ENCODE results near the gene PTGES3.

DNA sequence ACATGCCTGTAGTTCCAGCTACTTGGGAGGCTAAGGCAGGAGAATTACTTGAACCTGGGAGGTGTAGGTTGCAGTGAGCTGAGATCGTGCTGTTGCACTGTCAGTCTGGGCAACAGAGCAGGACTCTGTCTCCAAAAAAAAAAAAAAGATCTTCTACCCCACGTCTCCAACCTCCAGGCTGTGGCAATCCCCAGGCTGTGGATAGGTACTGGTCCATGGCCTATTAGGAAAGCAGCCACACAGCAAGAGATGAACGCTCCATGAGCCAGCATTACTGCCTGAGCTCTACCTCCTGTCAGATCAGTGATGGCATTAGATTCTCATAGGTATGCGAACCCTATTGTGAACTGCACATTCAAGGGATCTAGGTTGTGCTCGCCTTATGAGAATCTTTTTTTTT is 6.1 kb upstream of the PTGES3 start:
- TF ChIP-seq, protein P1, sequence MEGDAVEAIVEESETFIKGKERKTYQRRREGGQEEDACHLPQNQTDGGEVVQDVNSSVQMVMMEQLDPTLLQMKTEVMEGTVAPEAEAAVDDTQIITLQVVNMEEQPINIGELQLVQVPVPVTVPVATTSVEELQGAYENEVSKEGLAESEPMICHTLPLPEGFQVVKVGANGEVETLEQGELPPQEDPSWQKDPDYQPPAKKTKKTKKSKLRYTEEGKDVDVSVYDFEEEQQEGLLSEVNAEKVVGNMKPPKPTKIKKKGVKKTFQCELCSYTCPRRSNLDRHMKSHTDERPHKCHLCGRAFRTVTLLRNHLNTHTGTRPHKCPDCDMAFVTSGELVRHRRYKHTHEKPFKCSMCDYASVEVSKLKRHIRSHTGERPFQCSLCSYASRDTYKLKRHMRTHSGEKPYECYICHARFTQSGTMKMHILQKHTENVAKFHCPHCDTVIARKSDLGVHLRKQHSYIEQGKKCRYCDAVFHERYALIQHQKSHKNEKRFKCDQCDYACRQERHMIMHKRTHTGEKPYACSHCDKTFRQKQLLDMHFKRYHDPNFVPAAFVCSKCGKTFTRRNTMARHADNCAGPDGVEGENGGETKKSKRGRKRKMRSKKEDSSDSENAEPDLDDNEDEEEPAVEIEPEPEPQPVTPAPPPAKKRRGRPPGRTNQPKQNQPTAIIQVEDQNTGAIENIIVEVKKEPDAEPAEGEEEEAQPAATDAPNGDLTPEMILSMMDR (IDR thresholded peaks at IDR 0.05 in 4 of 5, conservative IDR thresholded peaks at IDR 0.05 in 1 of 5): no peak
- no peak for TF ChIP-seq POLR2A (IDR thresholded peaks at IDR 0.05)
